Motor neuron (in vitro differentiated cells): ENCODE measurements around the gene MRPL43. TPM values are rescaled to one million over a fixed set of nuclear protein-coding genes. Genes with fewer than 3 reads are reported as not detected.

Experiments used
- ATAC-seq, 8 experiments: fragments of 200-7000 bp; cut with Tn5 transposase; replicated peaks in 6 of 8; 2 replicates each; pipeline ENCODE4 v1.8.0; 2021; ENCODE audit warnings: mild to moderate bottlenecking in 8 of 8, moderate library complexity in 8 of 8
- H3K27ac ChIP-seq, 2 donors: fragments of 250-450 bp; sonication (Bioruptor Pico); 2 replicates each; pipeline ENCODE4 v1.9.0; 2021; ENCODE audit warnings: antibody characterized with exemption in 2 of 2, mild to moderate bottlenecking in 2 of 2, moderate library complexity in 1 of 2
- H3K4me1 ChIP-seq, 2 donors: fragments of 250-450 bp; sonication (Bioruptor Pico); replicated peaks in 1 of 2; 2 replicates each; pipeline ENCODE4 v1.6.1; 2021; ENCODE audit warnings: antibody characterized with exemption in 2 of 2, mild to moderate bottlenecking in 2 of 2, moderate library complexity in 1 of 2
- H3K4me3 ChIP-seq, 5 donors: fragments of 250-450 bp; sonication (Bioruptor Pico); 2 replicates each; pipeline ENCODE4 v1.9.0; 2021; ENCODE audit warnings: antibody characterized with exemption in 5 of 5, mild to moderate bottlenecking in 5 of 5, moderate library complexity in 4 of 5
- WGBS, 10 experiments: fragments of 450-650 bp; shearing (Covaris generic); methylation state at CpG; one replicate each; pipeline ENCODE4 v1.0.0; 2022; 5-methylcytosine and 5-hydroxymethylcytosine counted together
- in situ Hi-C, 9 experiments: fragments of 400-800 bp; cut with MboI; loops; one replicate each; pipeline ENCODE4 v1.15.0; 2021; ENCODE audit warnings: low sequenced_read_pairs in 9 of 9, low pct_unique_long_range_greater_than_20kb in 2 of 9; ENCODE audit not compliant: unreplicated experiment in 9 of 9
- total RNA-seq, 8 experiments: library from RNA; unstranded; fragments of 300-600 nt; gene quantifications; 2 replicates each; pipeline versions ENCODE4 v1.2.3 to v1.2.4, GENCODE V29; 2022

Gene MRPL43
- total RNA-seq, 8 experiments from 2014 or later = 57.8 to 101 (median 71.6) TPM

- 65 to 100% (median 68%) methylated on average over 1 to 7 of the region's 8 CpGs; no CpG with 5 or more reads in 7 of the 10 experiments for WGBS, 10 experiments
- peaks cover 10 to 14% of the 10 kb centered on the region in 2 donors for H3K4me1 ChIP-seq
- in situ Hi-C loops = no loop called here
- H3K4me3 ChIP-seq = no peak overlapping the region
- ATAC-seq = peak in 4 of 8 experiments; percentile 0 to 5 (median 3)
- H3K27ac ChIP-seq = no peak overlapping the region
These were observed 28.3 kb upstream of the MRPL43 start for GRCh38 chr10:101015582-101015973.

GRCh38 chr10:101014966-101015581 lies 27.8 kb upstream of the MRPL43 start:
- WGBS, 10 experiments = 0 to 82% (median 34%) methylated on average over 1 to 4 of the region's 7 CpGs; no CpG with 5 or more reads in 4 of the 10 experiments
- no peak overlapping the region for H3K27ac ChIP-seq
- H3K4me3 ChIP-seq = no peak overlapping the region
- in situ Hi-C loops = no loop called here
- H3K4me1 ChIP-seq = peaks cover 10 to 14% of the 10 kb centered on the region in 2 donors
- ATAC-seq = peak in 7 of 8 experiments; percentile 10 to 43 (median 23)

- in situ Hi-C loops = no loop called here
- no peak overlapping the region for H3K27ac ChIP-seq
- peaks cover 10 to 14% of the 10 kb centered on the region in 2 donors for H3K4me1 ChIP-seq
- peak; percentile 8 to 57 (median 43) for ATAC-seq
- no peak overlapping the region for H3K4me3 ChIP-seq
- 0 to 33% (median 5%) methylated on average over 2 to 5 of the region's 11 CpGs; no CpG with 5 or more reads in 6 of the 10 experiments for WGBS, 10 experiments
These were observed 27.1 kb upstream of the MRPL43 start for GRCh38 chr10:101014230-101014884.

GRCh38 chr10:101013365-101013825 lies 26.1 kb upstream of the MRPL43 start:
- WGBS, 10 experiments = 20 to 90% (median 57%) methylated on average over 2 to 9 of the region's 9 CpGs
- in situ Hi-C loops = no loop called here
- no peak for ATAC-seq
- H3K4me1 ChIP-seq = peaks cover 10 to 16% of the 10 kb centered on the region in 2 donors
- no peak overlapping the region for H3K4me3 ChIP-seq
- no peak overlapping the region for H3K27ac ChIP-seq

- peak; percentile 70 to 93 (median 80) for ATAC-seq
- H3K4me1 ChIP-seq = peaks cover 10 to 20% of the 10 kb centered on the region in 2 donors
- no peak overlapping the region for H3K27ac ChIP-seq
- H3K4me3 ChIP-seq = no peak overlapping the region
- WGBS, 10 experiments = 0 to 80% (median 20%) methylated on average over 1 to 7 of the region's 14 CpGs; no CpG with 5 or more reads in 1 of the 10 experiments
- in situ Hi-C loops = no loop called here
These were observed 25.4 kb upstream of the MRPL43 start for GRCh38 chr10:101012525-101013364.

- no peak for ATAC-seq
These were observed 24.5 kb upstream of the MRPL43 start for GRCh38 chr10:101011517-101012423.

GRCh38 chr10:101010329-101010728 lies 23.0 kb upstream of the MRPL43 start:
- Histone ChIP-seq H3K4me1 (peaks cover 10 to 23% of the 10 kb centered on the region in 2 donors), H3K4me3 (no peak overlapping the region), H3K27ac (no peak overlapping the region)
- 100% methylated on average over 1 of the region's 22 CpGs; no CpG with 5 or more reads in 8 of the 10 experiments for WGBS, 10 experiments
- no peak for ATAC-seq
- in situ Hi-C loops = no loop called here

More at GRCh38 chr10:101011517-101012423, 24.5 kb upstream of the MRPL43 start:
- Histone ChIP-seq H3K4me3 (no peak overlapping the region), H3K4me1 (peaks cover 10 to 23% of the 10 kb centered on the region in 2 donors), H3K27ac (no peak overlapping the region)
- WGBS, 10 experiments = 37 to 100% (median 62%) methylated on average over 1 to 4 of the region's 22 CpGs; no CpG with 5 or more reads in 5 of the 10 experiments
- in situ Hi-C loops = no loop called here

- no peak for ATAC-seq
- in situ Hi-C loops = no loop called here
- WGBS, 10 experiments = 70 to 85% (median 80%) methylated on average over 1 to 4 of the region's 6 CpGs; no CpG with 5 or more reads in 7 of the 10 experiments
- Histone ChIP-seq H3K27ac (no peak overlapping the region), H3K4me1 (peaks cover 10 to 18% of the 10 kb centered on the region in 2 donors), H3K4me3 (no peak overlapping the region)
These were observed 21.6 kb upstream of the MRPL43 start for GRCh38 chr10:101008823-101009423.

- ATAC-seq = no peak
- peaks cover 10 to 18% of the 10 kb centered on the region in 2 donors for H3K4me1 ChIP-seq
- no peak overlapping the region for H3K27ac ChIP-seq
- WGBS, 10 experiments = 60 to 85% (median 80%) methylated on average over 1 to 6 of the region's 13 CpGs; no CpG with 5 or more reads in 6 of the 10 experiments
- no peak overlapping the region for H3K4me3 ChIP-seq
- in situ Hi-C loops = no loop called here
These were observed 20.9 kb upstream of the MRPL43 start for GRCh38 chr10:101007915-101008822.

- in situ Hi-C loops = no loop called here
- WGBS, 10 experiments = 31 to 100% (median 56%) methylated on average over 2 to 5 of the region's 11 CpGs; no CpG with 5 or more reads in 7 of the 10 experiments
- H3K4me1 ChIP-seq = peaks cover 10 to 18% of the 10 kb centered on the region in 2 donors
- no peak overlapping the region for H3K4me3 ChIP-seq
- peak in 2 of 8 experiments; percentile 3 to 12 for ATAC-seq
- H3K27ac ChIP-seq = peak overlapping the region; percentile 11 to 70
These were observed 19.9 kb upstream of the MRPL43 start for GRCh38 chr10:101007099-101007711.
